IPS-18c (cell line): ENCODE results near the gene ACSS3.
"Not testable (repeated sequence)": the region's sequence is repeated elsewhere in the genome, so short reads cannot be mapped to it uniquely, and the experiment has no call there.

Experiments used
- H3K4me3 ChIP-seq: 2 replicates; pipeline ENCODE4 v1.7.0; 2013; ENCODE audit warnings: low read depth, mild to moderate bottlenecking, low read length, moderate library complexity; ENCODE audit not compliant: insufficient read depth
- H3K9me3 ChIP-seq: one replicate; pipeline ENCODE4 v1.6.1; 2013; ENCODE audit warnings: mild to moderate bottlenecking, low read length, moderate library complexity; ENCODE audit not compliant: control insufficient read depth, insufficient read depth

The ACSS3 gene

DNA sequence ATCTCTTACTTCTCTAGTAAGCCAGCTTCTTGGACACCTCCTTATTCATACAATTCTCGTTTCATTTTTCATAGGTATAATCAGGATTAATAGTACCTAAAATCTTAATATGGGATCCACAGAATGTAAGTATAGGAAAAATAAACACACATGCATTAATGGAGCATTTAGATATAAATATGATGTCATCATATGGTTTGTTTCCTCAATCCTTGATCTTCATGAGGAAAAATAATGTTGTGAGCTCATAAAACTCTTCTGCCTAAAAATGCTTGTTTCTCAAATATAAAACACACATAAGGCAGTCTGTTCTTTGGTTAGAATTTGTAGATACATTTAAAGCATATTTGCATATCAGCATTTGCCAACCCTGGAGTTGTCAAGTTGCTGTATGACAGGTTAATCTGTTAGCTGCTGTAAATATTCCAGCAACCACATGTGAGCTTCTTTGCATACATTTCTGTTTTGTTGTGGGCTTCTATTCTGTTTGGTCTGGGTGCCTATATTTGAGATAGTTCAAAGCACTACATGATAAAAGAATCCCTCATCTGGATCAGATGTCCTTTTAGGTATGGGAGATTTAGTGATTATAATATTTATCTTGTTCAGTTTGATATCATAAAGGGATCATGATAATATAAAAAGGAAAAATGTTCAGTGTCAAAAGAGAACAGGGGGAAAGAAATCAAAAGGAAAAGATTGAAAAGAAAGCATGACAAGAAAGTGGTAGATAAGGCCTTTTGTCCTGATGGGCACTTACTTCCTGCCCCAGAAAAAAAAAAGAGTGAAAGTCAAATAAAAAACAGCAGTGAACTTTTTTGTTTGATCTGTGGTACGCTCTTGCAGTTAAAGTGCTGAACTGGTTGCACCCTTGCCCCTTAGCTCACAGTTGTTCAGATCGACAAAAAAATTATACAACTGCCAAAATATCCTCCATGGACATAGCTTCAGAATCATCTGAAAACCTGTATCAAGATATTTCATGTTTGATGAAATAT lies 68.6 kb downstream of the ACSS3 start:
- Histone ChIP-seq H3K4me3 (no peak overlapping the region), H3K9me3 (no peaks in the 10 kb centered on the region)

DNA sequence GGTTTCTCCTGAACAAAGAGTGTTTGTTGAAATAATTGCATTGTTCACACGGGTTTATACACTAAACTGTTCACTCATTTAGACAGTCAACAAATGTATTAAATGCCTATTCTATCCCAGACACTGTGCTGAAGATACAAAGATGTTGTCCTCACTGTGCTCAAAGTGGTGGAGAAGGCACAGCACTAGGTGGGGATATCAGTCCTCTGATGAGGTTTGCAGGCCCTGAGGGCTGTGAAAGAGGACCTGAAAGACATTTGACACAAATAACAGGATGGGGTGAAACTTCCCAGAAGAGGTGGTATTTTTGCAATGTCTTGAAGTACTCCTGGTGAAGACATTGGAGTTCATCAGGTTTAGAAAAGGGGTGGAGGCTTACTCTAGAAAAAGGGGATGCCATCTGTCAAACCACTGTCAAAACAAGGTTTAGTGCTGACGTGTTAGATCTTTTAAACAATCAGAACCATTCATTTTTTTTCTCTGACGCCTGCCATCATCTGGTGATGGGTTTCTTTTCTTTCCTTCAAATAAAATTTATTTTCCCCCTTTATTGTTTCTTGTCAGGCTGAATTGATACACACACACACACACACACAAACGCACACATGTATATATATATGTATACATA lies 69.5 kb downstream of the ACSS3 start:
- Histone ChIP-seq H3K4me3 (no peak overlapping the region), H3K9me3 (no peaks in the 10 kb centered on the region)

DNA sequence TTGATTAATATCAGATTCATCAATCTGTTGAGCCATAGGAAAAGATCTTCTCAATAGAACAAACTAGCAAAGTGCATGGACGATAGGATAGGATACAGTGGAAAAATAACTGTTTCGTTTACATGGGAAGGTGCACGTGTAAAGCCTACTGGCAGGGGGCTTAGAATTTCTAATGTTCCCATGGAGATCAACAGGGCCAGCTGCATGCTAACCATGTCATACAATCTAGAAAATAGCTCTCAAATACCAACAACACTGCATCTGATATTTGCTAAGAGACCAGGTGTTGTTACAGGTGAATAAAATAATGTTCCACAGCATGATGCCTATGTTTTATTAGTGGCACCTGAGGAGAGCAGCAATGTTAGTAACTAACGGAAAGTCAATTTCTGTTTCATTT lies 72.5 kb downstream of the ACSS3 start:
- Histone ChIP-seq H3K4me3 (no peak overlapping the region), H3K9me3 (no peaks in the 10 kb centered on the region)

DNA sequence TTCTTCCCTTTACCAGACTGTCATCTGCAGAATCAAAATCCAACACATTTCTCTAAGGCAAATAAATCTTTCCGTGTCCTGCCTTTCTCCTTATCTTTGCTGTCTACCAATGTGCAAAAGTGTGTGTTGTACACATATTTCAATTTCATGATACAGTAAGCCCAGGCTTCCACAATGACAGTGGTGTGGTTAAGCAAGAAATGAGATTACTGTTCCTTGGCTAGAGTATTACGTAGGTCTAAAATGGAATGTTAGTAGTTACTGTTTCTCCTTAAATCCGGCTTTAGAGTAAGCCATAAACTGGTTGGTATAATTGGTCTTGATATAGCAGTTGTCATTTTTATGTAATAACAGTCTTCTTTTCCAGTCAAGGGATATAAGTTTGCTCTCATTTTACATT lies 82.0 kb downstream of the ACSS3 start:
- H3K9me3 ChIP-seq = no peaks in the 10 kb centered on the region
- H3K4me3 ChIP-seq = no peak overlapping the region

DNA sequence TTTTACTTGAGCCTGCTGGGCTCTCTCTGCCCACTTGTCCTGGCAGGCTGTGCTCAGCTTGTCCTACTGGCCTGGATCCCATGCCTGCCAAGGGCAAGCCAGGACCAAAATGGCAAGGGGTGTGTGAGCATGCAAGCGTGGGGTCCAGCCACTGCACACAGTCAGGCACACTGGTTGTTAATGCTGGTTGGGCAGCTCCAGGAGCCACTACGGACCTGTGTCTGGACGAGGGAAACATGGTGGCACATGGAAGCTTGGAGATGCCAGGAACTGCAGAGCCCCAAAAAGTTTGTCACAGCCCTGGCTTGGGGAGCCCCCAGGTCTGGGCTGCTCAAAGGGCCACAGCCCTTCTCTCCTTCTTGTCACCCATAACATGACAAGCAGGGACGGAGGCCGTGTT lies 83.8 kb downstream of the ACSS3 start:
- Histone ChIP-seq H3K4me3 (no peak overlapping the region), H3K9me3 (no peaks in the 10 kb centered on the region)

DNA sequence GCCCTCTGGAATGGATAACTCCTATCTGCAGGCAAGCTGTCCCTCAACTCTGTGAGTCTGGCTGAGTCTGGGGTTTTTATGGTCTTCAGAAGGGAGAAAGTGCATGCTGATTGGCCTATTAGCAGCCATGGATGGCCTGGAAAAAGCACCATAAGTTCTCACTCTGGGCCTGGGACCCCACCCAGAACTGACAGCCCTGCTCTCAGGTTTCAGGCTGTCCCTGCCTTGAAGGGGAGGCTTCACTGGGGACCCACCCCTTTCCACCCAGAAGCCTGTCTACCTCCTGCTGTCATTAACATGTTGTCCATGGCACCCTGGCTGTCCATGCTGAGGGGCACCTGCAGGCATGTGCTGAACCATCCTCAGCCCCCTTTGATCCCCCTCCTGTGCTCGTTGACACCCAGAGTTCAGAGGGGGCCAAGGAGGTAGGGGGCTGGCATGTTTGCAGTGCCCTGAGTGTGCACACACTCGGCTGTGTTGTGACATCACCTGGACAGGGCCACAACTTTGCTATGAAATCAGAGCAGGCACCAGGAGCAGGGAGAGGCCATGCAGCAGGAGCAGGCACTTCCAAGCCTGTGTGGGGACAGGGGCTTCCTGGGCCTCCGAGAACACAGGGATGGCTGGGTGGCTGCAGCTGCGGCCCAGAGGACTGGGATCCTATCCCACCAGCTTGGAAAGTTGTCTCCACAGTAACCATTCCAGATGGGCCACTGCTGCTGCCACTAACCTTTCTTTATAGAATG lies 84.7 kb downstream of the ACSS3 start:
- no peak overlapping the region for H3K4me3 ChIP-seq

DNA sequence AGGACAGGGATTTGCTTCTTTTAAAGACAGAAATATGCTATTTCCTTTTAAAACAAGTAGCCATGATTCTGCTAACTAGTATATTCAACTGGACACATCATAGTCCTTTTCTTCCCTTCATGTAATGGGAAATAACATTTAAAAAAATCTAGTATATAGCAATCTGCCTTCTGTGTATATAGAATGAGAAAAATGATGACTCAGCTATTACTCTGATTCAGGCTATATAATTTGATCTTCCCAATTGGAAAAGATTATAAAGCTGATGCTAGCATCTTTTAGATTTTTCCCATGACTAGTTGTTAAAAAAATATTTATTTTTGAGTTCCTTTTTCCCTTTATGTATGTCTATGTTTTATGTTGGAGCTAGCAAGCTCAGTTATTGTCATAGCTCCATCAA lies 86.9 kb downstream of the ACSS3 start:
- Histone ChIP-seq H3K4me3 (no peak overlapping the region), H3K9me3 (no peaks in the 10 kb centered on the region)

More for the DNA sequence above, 84.7 kb downstream of the ACSS3 start:
- no peaks in the 10 kb centered on the region for H3K9me3 ChIP-seq

DNA sequence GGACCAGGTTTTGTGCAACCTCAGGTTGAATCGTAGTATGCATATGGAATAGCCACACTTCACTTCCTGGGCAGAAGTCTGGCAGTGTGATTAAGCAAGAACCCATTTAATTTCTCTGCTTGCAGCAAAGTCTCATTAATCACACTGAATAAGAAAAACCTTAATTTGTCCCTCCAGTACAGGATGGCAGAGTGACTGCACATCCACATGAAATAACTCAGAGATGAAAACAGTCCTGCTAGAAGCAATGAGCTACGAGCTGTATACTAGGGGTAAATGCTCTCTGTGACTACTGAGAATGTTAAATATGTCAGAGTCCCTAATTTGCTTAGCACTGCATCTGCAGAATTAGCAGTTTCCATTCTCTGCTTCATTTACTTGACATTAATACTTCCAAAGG lies 88.9 kb downstream of the ACSS3 start:
- Histone ChIP-seq H3K4me3 (no peak overlapping the region), H3K9me3 (no peaks in the 10 kb centered on the region)

DNA sequence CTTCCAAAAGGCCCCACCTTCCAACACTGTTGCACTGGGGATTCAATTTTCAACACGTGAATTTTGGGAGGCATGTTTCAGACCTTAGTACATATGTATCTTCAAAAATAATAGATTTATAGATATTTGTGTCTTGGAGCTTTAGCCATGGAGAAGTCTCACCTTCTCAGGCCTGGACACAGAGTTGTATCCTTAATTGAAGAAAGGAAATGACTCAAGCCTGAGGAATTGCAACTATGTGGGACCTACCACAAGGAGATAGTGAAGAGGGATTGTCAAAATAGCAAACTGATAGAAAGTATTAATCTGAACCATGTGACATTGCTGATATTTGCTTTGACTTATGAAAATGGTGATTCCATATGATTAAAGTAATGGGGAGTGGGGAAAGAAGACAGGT lies 89.8 kb downstream of the ACSS3 start:
- no peaks in the 10 kb centered on the region for H3K9me3 ChIP-seq

DNA sequence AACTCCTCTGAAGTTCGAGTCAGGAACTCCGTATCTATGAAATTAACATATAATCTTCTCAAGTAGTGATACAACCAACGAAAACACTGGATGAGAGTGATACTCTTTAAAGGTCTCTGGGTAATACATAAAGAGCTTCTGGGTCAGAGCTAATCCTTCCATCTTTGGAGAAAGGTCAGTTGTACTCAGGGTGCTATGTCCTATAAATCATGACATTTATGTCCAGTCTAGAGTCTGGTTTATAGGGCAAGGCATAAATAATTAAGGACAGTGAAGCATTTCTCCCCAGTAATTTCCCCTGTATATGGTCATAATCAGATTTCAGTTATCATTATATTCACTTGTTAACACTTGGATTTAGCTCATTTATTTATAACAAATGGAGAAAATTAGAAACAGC lies 90.6 kb downstream of the ACSS3 start:
- Histone ChIP-seq H3K9me3 (no peaks in the 10 kb centered on the region), H3K4me3 (no peak overlapping the region)

More for the DNA sequence above, 89.8 kb downstream of the ACSS3 start:
- no peak overlapping the region for H3K4me3 ChIP-seq

DNA sequence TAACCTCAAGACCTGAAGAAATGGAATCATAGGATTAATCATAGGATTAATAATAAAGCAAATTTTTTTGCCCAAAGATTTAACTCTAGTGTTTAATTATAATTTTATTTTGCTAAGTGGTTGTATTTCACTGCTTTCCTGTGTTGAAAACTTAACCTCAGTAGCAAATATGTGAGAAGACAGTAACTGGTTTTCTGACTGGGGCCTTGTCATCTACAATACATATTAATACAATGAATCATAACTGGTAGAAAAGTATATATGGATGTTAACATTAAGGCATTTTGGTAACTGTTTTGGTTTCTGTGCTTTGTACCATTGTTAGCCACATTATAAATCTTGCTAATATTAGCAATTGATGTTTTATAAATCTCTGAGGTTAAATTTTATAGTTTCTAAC lies 92.2 kb downstream of the ACSS3 start:
- no peaks in the 10 kb centered on the region for H3K9me3 ChIP-seq
- no peak overlapping the region for H3K4me3 ChIP-seq

DNA sequence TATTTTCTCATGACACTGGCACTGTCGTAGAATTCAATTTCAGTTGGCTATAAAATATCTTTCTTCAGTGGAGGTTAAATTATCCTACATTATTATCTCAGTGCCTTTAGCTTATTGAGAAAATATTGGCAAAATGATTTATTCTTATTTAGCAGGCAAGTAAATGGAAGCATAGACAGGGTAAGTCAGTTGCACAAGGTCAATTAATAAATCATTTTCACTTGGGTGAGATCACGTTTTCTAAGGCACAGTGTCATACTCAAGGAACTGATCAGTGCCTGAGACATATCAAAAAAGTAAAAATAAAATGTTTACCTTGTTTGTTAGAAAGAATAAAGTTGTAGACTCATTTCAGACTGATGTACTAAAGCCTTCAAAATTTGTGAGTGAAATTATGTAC lies 95.0 kb downstream of the ACSS3 start:
- Histone ChIP-seq H3K4me3 (no peak overlapping the region), H3K9me3 (no peaks in the 10 kb centered on the region)

DNA sequence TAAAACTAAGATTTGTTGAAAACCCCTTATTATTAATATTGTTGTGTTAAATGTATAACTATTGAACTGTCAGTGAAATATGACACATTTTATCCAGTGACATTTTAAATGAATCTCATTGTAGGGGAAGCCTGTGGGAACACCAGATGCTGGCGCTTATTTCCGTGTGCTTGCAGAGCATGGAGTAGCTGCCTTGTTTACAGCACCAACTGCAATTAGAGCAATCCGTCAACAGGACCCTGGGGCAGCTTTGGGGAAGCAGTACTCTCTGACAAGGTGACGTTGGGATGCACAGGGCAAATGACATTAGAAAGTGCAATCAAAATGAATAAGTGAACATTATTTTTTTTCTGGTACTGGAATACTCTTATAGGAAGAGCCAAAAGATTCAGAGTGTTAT lies 96.8 kb downstream of the ACSS3 start:
- no peak overlapping the region for H3K4me3 ChIP-seq
- no peaks in the 10 kb centered on the region for H3K9me3 ChIP-seq

DNA sequence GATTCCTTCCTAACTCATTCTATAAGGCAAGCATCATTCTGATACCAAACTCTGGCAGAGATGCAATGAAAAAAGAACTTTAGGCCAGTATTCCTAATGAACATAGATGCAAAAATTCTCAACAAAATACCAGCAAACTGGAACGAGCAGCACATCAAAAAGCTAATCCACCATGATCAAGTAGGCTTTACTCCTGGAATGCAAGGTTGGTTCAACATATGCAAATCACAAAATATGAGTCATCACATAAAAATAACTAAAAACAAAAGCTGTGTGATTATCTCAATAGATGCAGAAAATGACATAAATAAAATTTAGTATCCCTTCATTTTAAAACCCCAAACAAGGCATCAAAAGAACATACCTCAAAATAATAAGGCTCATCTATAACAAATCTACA lies 98.9 kb downstream of the ACSS3 start:
- Histone ChIP-seq H3K4me3 (no peak overlapping the region), H3K9me3 (no peaks in the 10 kb centered on the region)

DNA sequence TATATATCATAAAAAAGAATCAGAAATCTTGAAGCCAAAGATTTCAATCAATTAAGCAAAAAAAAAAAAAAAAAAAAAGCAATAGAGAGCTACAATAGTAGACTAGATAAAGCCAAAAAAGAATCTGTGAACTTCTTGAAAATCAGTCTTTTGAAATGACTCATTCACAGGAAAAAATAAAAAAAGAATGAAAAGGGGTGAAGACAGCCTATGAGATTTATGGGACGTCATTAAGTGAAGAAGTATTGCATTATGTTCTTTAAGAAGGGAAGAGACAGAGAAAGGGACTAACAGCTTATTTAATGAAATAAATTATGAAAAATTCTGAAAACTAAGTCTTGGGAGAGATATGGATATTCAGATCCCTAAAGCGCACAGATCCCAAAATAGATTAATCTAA lies 103.8 kb downstream of the ACSS3 start:
- no peaks in the 10 kb centered on the region for H3K9me3 ChIP-seq
- no peak overlapping the region for H3K4me3 ChIP-seq

DNA sequence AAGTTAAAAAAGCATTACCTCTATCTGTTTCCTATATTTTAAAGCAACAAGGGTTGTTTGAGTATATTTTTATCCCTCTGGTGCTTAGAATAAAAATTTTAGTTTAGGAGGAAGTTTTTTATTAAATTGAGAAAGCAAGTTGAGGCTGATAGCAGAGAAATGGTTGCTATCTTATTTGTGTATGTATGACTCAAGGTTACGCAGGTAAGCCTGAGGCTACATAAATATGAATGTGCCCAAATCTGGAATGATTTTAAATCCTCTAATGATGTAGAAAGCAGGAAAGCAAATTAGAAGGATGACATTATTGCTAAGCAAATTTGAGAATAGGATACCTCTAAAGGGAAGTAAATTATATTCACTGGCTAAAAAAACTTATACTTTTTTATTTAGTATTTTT lies 109.8 kb downstream of the ACSS3 start:
- no peaks in the 10 kb centered on the region for H3K9me3 ChIP-seq
- H3K4me3 ChIP-seq = no peak overlapping the region

DNA sequence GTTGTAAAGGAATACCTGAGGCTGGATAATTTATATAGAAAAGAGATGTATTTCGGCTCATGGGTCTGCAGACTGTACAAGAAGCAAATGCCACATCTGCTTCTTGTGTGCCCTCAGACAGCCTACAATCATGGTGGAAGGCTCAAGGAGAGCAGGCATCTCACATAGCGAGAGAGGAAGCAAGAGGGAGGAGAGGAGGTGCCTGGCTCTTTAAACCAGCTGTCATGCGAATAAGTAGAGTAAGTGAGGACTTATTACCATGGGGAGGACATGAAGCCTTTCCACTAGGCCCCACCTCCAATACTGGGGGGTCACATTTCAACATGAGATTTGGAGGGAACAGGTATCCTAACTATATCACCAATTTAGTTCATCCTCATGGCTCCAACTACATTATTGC lies 118.7 kb downstream of the ACSS3 start:
- no peaks in the 10 kb centered on the region for H3K9me3 ChIP-seq
- no peak overlapping the region for H3K4me3 ChIP-seq

DNA sequence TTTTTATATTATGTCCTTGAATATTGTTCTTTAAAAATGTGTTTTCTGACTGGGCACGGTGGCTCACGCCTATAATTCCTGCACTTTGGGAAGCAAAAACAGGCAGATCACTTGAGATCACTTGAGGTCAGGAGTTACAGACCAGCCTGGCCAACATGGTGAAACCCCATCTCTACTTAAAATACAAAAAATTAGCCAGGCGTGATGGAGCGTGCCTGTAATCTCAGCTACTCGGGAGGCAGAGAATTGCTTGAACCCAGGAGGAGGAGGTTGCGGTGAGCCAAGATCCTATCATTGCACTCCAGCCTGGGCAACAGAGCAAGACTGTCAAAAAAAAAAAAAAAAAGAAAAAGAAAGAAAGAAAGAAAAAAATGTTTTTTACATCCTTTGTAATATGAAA lies 122.7 kb downstream of the ACSS3 start:
- H3K4me3 ChIP-seq, H3K9me3 ChIP-seq: not testable (repeated sequence)
